AG04449 (cell line): ENCODE data around the gene MSI1.

Experiments
- CTCF ChIA-PET: fragments of 350-600 bp; formaldehyde crosslinking; extraction: SDS; loops from one replicate; lab custom pipeline; 2021; ENCODE audit warnings: antibody characterized with exemption; lab: Yijun Ruan, JAX
- POLR2A ChIA-PET: fragments of 400-600, 350-600 bp; formaldehyde crosslinking; extraction: SDS; loops from one replicate; lab custom pipeline; 2020; ENCODE audit warnings: antibody characterized with exemption, inconsistent platforms; lab: Yijun Ruan, JAX
- DNase-seq: peaks from one replicate; pipeline ENCODE4 v3.0.0-alpha.2; 2010; ENCODE audit warnings: low read depth, low spot score
- H3K4me3 ChIP-seq: 2 replicates; pipeline ENCODE4 v1.5.1; 2011; ENCODE audit warnings: low read depth, mild to moderate bottlenecking, control low read depth, low read length
- CTCF ChIP-seq: IDR thresholded peaks from one replicate; pipeline ENCODE4 v1.5.1; 2011; ENCODE audit warnings: mild to moderate bottlenecking, moderate library complexity, low read length, control low read depth, inconsistent platforms; ENCODE audit not compliant: insufficient read depth; ENCODE audit errors: missing control alignments

Gene MSI1

GRCh38 chr12:120399531-120399930 lies 30.6 kb upstream of the MSI1 start:
- peak; percentile 0 for DNase-seq
- TF ChIP-seq CTCF = no peak
- no peak overlapping the region for H3K4me3 ChIP-seq
- ChIA-PET CTCF (no interaction called here), POLR2A (no interaction called here)

GRCh38 chr12:120397824-120398540 lies 29.0 kb upstream of the MSI1 start:
- POLR2A ChIA-PET = no interaction called here
- CTCF ChIA-PET = no interaction called here
- DNase-seq = no peak
- no peak overlapping the region for H3K4me3 ChIP-seq
- TF ChIP-seq CTCF = no peak

- POLR2A ChIA-PET = no interaction called here
- TF ChIP-seq CTCF = no peak
- no peak for DNase-seq
- CTCF ChIA-PET = interaction anchor here (1.4 kb wide), 1 partner anchor 35 kb away, joined by 4 read pairs; no protein-coding TSS in a partner anchor
- no peak overlapping the region for H3K4me3 ChIP-seq
These were observed 25.8 kb upstream of the MSI1 start for GRCh38 chr12:120394483-120395367.

GRCh38 chr12:120390540-120391120 lies 21.7 kb upstream of the MSI1 start:
- no peak for DNase-seq
- ChIA-PET POLR2A (no interaction called here), CTCF (no interaction called here)
- no peak for TF ChIP-seq CTCF
- no peak overlapping the region for H3K4me3 ChIP-seq

GRCh38 chr12:120388691-120389481 lies 19.9 kb upstream of the MSI1 start:
- no peak overlapping the region for H3K4me3 ChIP-seq
- ChIA-PET POLR2A (no interaction called here), CTCF (interaction anchor here (1.4 kb wide), 1 partner anchor 14 kb away, joined by 5 read pairs; no protein-coding TSS in a partner anchor)
- no peak for TF ChIP-seq CTCF
- no peak for DNase-seq
